Left ventricle myocardium inferior (tissue), 1 donor: ENCODE measurements around the gene CD96. TPM values are rescaled to one million over a fixed set of nuclear protein-coding genes. Genes with fewer than 3 reads are reported as not detected.
"Not testable (repeated sequence)": the region's sequence is repeated elsewhere in the genome, so short reads cannot be mapped to it uniquely, and the experiment has no call there.

Source experiments
- DNase-seq: peaks from one replicate; pipeline ENCODE4 v3.0.0-alpha.2; 2020
- H3K27ac ChIP-seq: fragments of 200-600 bp; replicated peaks from 2 replicates; pipeline ENCODE4 v1.8.0; 2021
- H3K27me3 ChIP-seq: fragments of 200-600 bp; 2 replicates; pipeline ENCODE4 v1.8.0; 2021; ENCODE audit warnings: low read depth
- H3K36me3 ChIP-seq: fragments of 200-600 bp; 2 replicates; pipeline ENCODE4 v1.8.0; 2021
- H3K4me1 ChIP-seq: fragments of 200-600 bp; 2 replicates; pipeline ENCODE4 v1.8.0; 2021
- H3K4me3 ChIP-seq: fragments of 200-600 bp; 2 replicates; pipeline ENCODE4 v1.8.0; 2021; ENCODE audit warnings: mild to moderate bottlenecking, moderate library complexity
- H3K9me3 ChIP-seq: fragments of 200-600 bp; replicated peaks from 2 replicates; pipeline ENCODE4 v1.8.0; 2021
- intact Hi-C: fragments of 100-400 bp; cut with micrococcal nuclease; formaldehyde crosslinking; loops from one replicate; pipeline ENCODE4 v1.11.0; 2022
- total RNA-seq: library from RNA; stranded (reverse); fragmentation: NEBNext Ultra II Directional; extraction: Animal tissue kit (Norgen Biotek cat#: 25700); gene quantifications from one replicate; pipeline ENCODE4 v1.2.1, GENCODE V29; 2021
- TF ChIP-seq, protein P1 (sequence below): fragments of 200-600 bp; IDR thresholded peaks from 2 replicates; pipeline ENCODE4 v1.8.0; 2021; ENCODE audit warnings: antibody characterized with exemption, mild to moderate bottlenecking, borderline replicate concordance
- donor health status: DM: no; HTN: yes; CAD: no; lungs with severe emphysema.

The CD96 gene
- total RNA-seq, 1 donor from 2014 or later, result 0.33 TPM

DNA sequence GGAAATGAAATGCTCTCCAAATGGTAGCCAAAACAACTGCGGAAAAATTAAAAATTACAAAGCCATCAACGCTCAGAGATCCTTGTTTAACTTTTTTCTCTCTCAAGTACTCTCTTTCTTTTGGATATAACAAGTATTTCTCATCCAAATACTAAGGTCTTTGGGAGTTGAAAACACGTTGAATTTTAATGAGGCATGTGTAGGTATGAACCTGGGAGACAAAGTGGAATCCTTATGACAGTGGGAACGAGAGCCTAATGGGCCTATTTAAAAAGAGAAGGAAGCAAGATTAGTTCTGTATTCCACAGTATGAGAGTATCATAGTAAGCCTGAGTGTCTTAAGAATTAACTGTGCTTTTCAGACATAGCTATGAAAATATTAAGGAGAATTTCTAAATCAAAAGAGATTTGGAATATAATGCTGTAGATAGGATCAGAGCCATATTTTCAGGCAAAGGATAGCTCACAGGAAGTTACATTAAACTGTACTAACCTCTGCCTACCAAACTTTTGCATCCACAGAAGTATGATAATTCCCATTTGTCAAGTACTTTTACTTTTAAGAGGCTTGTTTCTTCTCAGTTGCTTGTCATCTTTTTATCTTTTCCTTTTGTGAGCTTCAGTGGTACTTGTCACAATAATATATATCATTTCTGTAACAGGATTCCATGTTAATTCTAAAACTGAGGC lies 759 bp downstream of the CD96 start:
- H3K36me3 ChIP-seq, result no peaks in the 10 kb centered on the region
- no peak for DNase-seq
- H3K4me1 ChIP-seq, result no peaks in the 10 kb centered on the region
- no peaks in the 10 kb centered on the region for H3K9me3 ChIP-seq
- peaks cover 33% of the 10 kb centered on the region for H3K27me3 ChIP-seq
- no peak overlapping the region for H3K27ac ChIP-seq
- TF ChIP-seq, protein P1, sequence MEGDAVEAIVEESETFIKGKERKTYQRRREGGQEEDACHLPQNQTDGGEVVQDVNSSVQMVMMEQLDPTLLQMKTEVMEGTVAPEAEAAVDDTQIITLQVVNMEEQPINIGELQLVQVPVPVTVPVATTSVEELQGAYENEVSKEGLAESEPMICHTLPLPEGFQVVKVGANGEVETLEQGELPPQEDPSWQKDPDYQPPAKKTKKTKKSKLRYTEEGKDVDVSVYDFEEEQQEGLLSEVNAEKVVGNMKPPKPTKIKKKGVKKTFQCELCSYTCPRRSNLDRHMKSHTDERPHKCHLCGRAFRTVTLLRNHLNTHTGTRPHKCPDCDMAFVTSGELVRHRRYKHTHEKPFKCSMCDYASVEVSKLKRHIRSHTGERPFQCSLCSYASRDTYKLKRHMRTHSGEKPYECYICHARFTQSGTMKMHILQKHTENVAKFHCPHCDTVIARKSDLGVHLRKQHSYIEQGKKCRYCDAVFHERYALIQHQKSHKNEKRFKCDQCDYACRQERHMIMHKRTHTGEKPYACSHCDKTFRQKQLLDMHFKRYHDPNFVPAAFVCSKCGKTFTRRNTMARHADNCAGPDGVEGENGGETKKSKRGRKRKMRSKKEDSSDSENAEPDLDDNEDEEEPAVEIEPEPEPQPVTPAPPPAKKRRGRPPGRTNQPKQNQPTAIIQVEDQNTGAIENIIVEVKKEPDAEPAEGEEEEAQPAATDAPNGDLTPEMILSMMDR, result no peak
- intact Hi-C loops, result no loop called here
- H3K4me3 ChIP-seq, result no peak overlapping the region

DNA sequence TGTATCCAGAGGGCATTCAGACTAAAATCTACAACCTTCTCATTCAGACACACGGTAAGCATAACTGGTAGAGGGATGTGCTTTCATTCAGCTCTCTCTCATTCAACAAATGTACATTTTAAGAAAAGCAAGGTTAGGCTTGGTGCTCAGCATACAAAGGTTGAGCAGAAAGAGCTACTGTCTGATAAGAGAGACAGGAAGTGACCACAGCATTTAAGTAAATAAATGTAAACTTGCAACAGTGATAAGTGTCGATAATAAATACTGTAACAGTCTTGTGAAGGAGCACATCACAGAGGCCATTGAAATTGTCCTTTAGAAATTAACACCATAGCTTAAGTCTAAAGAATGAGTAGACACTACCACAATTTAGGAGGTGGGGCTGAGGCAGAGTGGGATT lies 3.4 kb downstream of the CD96 start:
- TF ChIP-seq, protein P1, result no peak
- H3K9me3 ChIP-seq, result no peaks in the 10 kb centered on the region
- H3K4me3 ChIP-seq, result no peak overlapping the region
- peaks cover 11% of the 10 kb centered on the region for H3K27me3 ChIP-seq
- H3K36me3 ChIP-seq, result no peaks in the 10 kb centered on the region
- DNase-seq, result no peak
- H3K27ac ChIP-seq, result no peak overlapping the region
- intact Hi-C loops, result no loop called here
- no peaks in the 10 kb centered on the region for H3K4me1 ChIP-seq

DNA sequence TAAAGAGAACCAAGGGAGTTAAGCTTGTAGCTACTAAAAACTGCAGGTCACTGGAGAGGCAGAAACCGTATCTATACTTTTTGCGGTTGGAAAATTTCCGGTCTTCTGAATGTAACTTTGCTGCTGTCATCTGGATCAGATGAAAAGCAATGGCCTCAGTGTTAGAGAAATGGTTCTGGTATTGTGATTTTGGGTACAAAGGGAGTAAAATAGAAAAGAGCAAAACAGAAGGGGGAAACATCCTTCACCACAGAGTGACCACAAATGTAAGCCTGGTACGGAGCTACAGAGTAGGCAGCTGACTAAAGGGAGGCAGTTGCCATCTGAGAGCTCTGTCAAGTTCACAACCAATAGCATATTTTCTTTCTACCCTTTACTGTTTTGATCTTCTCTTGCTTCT lies 5.6 kb downstream of the CD96 start:
- Histone ChIP-seq H3K9me3 (no peaks in the 10 kb centered on the region), H3K27ac (no peak overlapping the region), H3K27me3 (no peaks in the 10 kb centered on the region), H3K36me3 (no peaks in the 10 kb centered on the region), H3K4me3 (no peak overlapping the region), H3K4me1 (no peaks in the 10 kb centered on the region)
- intact Hi-C loops, result no loop called here
- no peak for DNase-seq
- TF ChIP-seq, protein P1, result no peak

DNA sequence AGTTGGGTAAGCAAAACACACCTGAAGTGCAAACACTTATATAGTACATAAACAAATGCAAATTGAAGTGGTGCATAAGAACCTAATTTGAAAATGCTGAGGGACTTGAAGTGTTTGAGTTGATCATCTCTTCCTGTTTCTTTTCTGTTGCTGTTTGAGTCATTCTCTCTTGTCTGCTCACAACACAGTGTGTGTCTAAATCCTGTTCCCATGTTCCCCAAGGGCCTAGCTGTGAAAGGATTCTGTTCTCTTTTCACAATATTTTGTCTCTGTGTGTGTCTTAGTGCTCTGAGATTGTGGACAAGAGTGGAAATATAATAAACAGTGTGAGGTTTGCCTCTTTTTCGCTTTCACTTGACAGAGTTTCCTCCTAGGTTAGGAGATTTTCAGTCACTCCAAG lies 6.1 kb downstream of the CD96 start:
- Histone ChIP-seq H3K27ac (no peak overlapping the region), H3K27me3 (no peaks in the 10 kb centered on the region), H3K36me3 (no peaks in the 10 kb centered on the region), H3K9me3 (no peaks in the 10 kb centered on the region), H3K4me3 (no peak overlapping the region), H3K4me1 (no peaks in the 10 kb centered on the region)
- intact Hi-C loops, result no loop called here
- TF ChIP-seq, protein P1, result no peak
- no peak for DNase-seq

DNA sequence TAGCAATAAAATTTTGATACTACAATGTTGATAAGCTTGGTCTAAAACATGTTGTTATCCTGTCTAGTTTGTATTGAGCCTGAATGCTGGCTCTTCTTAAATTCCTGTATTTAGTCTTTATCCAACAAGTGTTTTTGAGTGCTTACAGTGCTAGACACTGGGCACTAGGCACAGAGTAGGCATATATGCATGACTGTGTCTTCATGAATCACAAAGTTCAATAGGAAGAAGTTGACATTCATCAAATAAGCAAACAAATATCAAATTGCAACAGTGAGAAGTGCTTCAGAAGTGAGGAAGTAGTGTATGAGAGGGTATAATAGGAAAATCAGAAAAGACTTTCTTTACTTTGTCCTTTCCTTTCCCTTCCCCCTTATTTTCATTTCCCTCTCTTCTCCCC lies 6.8 kb downstream of the CD96 start:
- no peaks in the 10 kb centered on the region for H3K9me3 ChIP-seq
- no peaks in the 10 kb centered on the region for H3K4me1 ChIP-seq
- no peak for DNase-seq
- intact Hi-C loops, result no loop called here
- no peak overlapping the region for H3K27ac ChIP-seq
- no peaks in the 10 kb centered on the region for H3K27me3 ChIP-seq
- no peaks in the 10 kb centered on the region for H3K36me3 ChIP-seq
- no peak overlapping the region for H3K4me3 ChIP-seq
- TF ChIP-seq, protein P1, result no peak

DNA sequence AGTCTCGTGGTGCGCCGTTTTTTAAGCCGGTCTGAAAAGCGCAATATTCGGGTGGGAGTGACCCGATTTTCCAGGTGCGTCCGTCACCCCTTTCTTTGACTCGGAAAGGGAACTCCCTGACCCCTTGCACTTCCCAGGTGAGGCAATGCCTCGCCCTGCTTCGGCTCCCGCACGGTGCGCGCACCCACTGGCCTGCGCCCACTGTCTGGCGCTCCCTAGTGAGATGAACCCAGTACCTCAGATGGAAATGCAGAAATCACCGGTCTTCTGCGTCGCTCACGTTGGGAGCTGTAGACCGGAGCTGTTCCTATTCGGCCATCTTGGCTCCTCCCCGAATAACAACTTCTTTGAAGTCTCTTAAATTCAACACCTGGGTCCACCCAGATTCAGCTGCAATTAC lies 19.9 kb downstream of the CD96 start:
- intact Hi-C loops, H3K4me3 ChIP-seq, H3K9me3 ChIP-seq, DNase-seq, H3K36me3 ChIP-seq, H3K27ac ChIP-seq, H3K4me1 ChIP-seq: not testable (repeated sequence)
- peaks cover 12% of the 10 kb centered on the region for H3K27me3 ChIP-seq
